GM19467 (cell line): Measurements from ENCODE around the gene NUP133.
"Not testable (repeated sequence)": the region's sequence is repeated elsewhere in the genome, so short reads cannot be mapped to it uniquely, and the experiment has no call there.

Experiments used
- ATAC-seq: cut with Tn5 transposase; IDR thresholded peaks from one replicate; pipeline ENCODE4 v1.9.1; 2021; ENCODE audit warnings: mild to moderate bottlenecking, moderate library complexity; ENCODE audit not compliant: unreplicated experiment

NUP133 gene

DNA sequence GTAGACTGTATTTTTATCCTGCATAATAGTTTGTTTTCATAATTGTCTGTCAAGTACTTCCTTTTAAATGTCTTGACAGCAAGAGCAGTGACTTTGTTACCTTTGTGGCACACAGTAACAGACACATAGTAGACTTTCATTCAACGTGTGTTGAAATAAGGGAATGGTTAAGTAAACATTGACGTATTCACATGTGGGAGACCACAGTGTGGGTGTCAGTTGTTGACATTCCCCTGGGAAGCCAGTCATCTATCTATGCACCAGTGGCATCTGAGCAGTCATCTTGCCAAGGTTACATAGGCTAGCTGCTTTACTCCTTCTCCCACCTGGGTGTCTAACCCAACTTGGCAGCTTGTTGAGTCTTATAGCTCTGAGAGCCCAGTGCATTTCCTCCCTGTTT is 1.4 kb upstream of the NUP133 start:
- ATAC-seq: no peak

DNA sequence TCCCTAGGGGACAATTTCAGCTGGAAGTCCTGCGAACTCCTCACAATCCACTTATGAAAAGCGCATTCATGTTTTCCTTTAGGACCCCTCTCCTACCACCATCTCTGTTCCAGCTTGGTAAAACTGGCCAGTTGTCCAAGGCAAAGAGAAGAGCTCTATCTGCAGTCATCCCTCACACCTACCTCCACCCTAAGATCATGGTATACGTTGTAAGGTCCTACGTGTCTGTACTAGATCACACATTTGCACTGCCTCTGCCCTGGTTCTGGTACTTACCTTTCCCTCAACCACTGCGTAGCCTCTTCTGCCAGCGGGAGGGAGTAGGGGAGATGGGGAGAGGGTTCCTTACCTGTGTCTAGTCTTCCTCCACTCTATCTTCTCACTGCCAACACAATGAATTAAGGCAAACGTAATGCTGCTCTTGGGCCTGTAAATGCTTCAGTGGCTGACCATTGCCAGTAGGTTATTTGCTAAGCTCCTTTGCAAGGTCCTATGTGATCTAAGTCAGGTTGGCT is 739 bp upstream of the NUP133 start:
- ATAC-seq: no peak

DNA sequence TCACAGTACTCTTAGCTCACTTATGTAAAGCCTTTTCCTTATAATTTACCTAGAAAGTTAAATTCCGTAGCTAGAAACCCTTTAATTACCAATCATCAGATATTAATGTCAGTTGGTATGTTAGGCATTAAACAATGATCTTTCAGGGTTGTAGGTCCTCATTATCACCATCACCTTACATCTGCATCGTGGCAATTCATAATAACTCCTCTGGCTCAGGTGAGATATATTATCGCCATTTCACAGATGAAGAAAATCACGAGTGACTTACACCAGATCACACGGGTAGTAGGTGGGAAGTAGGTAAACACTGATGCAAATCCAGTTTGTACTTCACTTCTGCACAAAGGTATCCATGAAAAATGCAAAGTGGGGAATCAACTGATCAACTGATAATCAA is 639 bp downstream of the NUP133 start:
- ATAC-seq: no peak

DNA sequence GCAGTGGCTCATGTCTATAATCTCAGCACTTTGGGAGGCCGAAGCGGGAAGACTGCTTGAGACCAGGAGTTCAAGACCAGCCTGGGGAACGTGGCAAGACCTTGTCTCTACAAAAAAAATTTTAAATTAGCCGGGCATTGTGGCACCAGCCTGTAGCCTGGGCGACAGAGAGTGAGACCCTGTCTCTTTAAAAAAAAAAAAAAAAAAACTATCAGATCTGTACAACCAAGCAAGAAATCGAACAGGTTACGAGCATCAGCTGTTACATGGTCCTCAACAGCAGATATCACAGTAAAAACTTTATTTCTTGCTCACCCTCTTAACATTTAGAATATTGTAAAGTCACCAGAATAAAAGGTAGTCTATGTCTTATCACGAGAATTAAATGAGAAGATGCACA is 1.5 kb downstream of the NUP133 start:
- ATAC-seq: no peak

DNA sequence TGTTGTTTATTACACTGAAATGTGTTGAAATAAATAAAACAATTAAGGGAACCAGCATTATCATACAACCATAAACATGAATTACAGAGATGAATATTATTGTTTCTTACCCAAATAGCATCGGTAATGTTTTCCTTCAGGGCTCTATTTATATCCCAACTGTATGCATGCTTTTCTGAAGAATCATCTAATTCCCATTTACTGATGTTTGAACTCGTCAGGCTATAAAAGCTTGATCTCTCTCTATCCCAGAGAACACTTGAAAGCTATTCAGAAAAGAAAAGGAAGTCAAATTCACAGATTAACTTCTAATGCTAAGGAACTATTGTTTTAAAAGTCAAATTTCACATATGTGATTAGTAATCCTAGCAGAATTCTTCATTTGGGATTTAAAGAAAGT is 12.4 kb downstream of the NUP133 start:
- ATAC-seq: no peak

DNA sequence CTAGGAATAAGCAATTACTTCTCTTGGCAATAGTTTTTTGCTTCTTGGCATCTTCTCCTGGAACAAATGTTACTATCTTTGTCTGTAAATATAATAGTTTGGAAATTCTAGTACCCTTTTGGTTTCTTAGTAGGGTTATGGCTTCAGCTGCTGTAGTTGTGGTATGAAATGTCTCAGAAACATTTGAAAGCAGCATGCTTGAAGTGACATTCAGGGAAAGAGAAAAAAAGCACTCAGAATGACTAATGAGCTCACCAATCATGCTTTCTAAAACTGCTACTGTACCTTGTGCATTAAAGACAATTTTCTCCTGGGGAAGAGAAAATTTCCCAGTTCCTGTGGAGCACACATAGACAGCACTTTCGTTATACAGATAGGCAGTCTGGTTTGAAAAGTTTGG is 21.0 kb downstream of the NUP133 start:
- no peak for ATAC-seq

DNA sequence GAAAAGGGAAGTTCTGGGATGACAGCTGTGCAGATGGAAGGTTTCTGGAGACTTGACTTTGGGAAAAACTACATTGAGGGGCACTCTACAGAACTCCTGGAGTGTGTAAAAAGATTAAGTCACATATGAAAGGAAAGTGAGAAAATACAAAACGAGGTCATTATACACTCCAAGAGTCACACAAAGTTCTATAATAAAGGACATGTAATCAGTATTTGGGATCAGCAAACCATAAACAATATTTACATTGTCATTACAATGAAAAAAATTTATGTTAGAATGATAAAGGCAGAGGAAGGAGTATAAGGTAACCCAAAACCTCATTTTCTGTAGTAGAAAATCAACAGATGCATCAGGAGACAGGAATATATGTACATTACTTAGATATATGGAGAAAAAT is 22.8 kb downstream of the NUP133 start:
- ATAC-seq: no peak

DNA sequence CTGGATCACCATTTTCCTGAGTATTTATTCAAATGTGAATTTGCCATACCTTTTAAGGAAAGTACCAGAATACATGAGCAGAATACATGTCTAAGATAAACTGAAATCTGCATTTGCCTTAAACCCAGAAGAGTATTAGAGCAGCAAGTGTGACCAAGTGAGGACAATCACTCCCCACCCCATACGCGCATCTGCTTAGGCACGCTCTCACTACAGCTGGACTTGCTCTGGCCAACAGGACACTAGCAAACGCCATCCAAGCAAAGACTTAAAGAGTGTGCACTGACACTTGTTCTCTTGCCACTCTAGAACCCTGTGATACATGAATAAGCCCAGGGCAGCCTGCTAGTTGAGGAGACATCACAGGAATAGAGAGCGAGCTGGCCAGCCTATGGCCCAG is 25.6 kb downstream of the NUP133 start:
- no peak for ATAC-seq

DNA sequence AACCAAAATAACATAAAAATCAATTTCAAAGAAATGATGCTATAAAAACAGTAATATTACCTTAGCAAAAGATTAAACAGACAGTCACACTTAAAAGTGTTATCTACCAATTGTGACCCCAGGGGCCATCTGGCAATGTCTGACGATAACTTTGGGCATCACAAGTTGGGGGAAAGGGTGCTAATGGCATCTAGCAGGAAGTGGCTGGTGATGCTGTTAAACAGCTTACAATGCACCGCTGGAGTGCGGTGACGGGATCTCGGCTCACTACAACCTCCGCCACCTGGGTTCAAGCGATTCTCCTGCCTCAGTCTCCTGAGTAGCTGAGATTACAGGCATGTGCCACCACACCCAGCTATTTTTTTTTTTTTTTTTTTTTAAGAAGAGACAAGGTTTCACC is 27.6 kb downstream of the NUP133 start:
- ATAC-seq: no peak

DNA sequence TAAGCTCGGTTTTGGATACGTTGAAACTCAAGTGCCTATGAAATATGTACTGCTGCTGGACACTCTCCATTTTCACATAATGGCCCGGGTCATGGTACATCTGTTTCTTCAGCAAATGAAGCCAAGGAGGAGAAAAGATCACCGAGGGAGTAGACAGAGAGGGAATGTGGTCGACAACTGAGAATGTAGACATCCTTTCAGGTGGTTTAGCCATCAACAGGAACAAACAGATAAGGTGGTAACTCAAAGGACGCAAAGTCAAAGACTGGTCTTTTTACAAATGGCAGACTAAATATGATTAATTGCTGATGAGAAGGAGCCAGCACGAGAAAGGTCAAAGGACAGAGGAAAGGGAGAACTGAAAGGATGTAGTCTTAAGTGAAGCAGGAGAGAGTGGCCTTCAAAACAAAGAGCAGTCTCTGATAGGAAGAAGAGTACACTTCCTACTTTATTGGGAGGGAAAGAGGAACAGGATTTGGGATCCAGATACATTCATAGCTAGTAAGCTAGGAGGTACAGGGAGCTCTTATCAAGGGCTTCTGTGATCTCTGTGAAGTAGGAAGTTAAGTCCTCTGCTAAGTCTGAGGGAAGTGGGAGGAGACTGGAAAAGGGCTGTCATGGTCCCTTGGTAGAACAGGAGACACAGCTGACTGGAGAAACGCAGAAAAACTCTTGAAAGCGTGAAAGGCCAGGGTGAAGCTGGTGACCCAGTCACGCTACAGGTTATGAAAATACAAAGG is 28.3 kb downstream of the NUP133 start:
- peak; percentile 73 for ATAC-seq

DNA sequence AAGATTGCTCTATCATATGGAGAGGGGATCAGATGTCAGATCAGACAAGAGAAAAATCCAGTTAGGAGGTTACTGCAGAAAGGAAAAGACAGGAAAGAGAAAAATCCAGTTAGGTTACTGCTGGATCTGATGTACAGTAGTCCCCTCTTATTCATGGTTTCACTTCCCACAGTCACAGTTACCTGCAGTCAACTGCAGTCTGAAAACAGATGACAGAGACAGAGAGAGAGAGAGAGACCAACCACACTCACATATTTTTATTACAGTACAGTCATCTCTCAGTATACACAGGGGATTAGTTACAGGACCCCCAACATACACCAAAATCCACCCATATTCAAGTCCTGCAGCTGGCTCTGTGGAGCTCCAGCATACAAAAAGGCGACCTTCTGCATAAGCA is 29.3 kb downstream of the NUP133 start:
- peak; percentile 56 for ATAC-seq

DNA sequence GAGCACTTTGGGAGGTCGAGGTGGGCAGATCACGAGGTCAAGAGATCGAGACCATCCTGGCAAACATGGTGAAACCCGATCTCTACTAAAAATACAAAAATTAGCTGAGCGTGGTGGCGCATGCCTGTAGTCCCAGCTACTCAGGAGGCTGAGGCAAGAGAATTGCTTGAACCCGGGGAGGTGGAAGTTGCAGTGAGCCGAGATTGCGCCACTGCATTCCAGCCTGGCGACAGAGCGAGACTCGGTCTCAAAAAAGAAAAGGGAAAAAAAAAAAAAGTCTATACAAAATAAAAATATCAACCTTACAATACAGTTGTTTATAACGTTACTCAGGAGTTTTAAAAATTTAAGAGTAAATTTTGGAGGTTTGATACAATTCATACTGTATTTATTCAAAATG is 32.3 kb downstream of the NUP133 start:
- not testable (repeated sequence) for ATAC-seq

DNA sequence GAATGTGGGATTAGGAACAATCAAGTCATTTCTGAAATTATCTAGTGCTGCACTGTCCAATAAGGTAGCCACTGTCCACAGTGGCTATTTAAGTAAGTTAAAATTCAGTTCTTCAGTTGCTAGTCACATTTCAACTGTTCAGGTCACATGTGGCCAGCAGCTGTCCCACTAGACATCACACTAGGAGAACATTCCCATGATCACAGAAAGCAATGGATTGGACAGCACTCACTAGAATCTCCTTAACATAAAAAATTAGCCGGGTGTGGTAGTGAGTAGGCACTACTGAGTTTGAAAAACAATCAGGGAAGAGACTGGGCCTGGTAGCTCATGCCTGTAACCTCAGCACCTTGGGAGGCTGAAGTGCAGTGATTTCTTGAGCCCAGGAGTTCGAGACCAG is 33.6 kb downstream of the NUP133 start:
- ATAC-seq: no peak

DNA sequence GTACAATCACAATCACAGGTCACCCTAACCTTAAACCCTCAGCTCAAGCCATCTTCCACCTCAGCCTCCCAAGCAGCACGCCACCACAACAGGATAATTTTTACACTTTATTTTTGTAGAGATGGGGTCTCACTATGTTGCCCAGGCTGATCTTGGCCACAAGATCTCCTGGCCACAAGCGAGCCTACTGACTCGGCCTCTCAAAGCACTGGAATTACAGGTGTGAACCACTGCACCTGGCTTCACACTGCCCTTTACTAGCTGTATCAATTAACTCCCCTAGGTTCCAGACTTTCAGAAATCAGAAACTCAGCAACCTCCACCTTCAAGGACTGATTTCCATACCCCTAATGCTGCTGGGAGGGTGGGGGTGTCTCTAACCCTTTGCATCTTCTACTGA is 37.0 kb downstream of the NUP133 start:
- ATAC-seq: no peak

DNA sequence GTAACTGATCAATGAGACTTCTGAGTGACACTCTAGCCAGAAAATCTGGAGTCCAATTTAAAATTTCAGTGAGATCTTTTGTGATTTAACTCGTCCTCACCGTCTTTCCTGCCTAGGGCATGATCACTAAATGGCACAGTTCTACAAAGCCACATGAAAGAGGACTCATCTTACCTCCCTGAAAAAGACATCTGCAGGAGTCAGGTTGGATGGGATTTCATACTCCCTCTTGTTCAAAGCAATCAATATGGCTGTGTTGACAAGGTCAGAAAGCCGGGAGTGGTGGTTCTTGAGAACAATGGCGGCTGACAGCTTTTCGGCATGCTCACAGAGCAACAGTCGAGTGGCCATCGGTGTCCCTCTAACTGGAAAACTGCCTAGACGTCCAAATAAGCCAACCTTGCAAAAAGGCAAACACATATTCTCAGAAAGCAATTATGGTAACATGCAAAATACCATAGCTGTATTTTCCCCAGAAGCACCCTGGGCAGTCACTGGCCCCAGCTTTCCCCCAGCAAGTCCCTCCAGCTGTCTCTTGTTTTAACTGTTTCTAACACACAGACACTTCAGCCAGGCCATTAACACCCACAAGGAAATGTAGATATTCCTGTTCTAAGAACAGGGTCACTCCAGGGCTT is 37.6 kb downstream of the NUP133 start:
- ATAC-seq: no peak

DNA sequence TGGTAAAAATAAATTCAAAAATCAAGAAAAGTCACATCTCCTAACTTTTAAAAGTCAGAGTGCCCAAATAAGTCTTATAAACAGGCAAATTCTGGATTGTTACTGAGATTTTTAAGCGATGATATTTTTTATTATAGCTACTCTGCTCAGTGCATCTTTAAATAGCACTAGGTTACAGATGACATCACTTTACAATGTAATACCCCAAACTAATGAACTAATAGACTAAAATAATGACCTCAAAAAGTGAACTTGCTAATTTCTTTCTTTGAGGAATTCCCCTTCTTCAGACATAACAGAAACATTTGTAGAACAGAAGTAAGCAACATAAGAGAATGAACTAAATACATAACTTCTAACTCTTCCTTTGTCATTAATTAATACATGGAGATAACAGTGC is 41.3 kb downstream of the NUP133 start:
- ATAC-seq: no peak

DNA sequence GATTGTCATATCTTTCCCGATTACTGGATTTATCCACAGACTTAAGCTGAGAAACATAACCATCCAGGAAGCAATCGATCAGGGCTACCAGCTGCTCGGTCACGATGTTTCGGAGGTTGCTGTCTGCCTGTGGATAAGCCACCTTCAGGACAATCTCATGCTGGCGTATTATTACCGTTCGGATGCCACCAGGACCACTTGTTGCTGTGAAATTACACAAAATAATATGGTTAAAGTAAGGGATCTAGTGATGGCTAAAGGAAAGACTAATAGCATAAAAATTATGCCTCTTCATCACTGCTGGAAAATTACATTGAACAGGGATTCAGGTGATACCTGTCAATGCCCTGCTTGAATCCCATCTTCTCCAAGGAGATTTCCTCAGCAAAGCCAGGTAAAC is 43.5 kb downstream of the NUP133 start:
- ATAC-seq: no peak

DNA sequence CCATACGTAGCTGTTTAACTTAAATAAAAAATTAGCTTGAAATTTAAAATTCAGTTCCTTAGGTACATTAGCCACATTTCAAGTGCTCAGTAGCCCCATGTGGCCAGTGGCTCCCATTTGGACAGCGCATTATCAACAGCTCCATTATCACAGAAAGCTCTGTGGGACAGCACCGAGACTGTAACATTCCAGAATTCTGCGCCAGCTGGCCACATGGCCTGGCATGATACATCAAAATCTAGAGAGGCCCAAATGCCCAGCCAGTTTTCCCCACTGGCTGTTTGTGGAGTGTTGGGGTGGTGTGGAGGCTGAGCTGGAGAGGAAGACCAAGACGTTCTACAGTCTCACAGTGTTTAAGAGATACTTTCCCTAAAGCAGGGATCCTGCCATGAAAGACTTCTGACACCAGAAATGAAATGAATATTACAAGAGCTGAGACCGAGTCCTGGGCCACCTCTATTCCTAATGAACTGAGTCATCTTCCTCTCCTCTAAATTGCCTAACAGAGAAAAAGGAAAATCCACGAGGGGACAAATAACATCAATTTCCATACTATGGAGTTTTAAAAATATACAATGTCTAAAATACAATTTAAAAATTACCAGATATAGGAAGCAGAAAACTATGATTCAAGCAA is 47.0 kb downstream of the NUP133 start:
- ATAC-seq: no peak

DNA sequence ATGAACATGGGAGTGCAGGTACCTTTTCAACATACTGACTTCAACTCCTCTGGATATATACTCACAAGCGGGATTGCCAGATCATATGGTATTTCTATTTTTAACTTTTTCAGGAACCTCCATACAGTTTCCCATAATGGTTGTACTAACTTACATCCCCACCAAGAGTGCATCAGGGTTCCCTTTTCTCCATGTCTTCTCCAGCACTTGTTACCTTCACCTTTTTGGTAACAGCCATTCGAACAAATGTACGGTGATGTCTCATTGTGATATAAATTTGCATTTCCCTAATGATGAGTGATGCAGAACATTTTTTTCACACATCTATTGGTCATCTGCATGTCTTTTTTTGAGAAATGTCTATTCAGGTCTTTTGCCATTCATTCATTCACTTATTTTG is 48.3 kb downstream of the NUP133 start:
- ATAC-seq: no peak

DNA sequence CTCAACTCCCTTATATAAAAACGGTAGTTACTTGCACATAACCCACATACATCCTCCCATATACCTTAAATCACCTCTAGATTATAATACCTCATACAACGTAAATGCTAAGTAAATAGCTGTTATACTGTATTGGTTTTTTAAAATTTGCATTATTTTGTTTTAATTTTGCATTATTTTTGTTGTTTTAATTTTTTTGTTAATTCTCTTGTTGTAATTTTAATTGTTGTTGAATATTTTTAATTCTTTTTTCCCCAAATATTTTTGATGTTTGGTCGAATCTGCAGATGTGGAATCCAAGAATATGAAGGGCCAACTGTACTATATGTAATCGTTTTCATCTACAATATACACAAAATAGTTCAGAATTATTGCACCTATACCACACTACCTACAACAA is 50.7 kb downstream of the NUP133 start:
- no peak for ATAC-seq

DNA sequence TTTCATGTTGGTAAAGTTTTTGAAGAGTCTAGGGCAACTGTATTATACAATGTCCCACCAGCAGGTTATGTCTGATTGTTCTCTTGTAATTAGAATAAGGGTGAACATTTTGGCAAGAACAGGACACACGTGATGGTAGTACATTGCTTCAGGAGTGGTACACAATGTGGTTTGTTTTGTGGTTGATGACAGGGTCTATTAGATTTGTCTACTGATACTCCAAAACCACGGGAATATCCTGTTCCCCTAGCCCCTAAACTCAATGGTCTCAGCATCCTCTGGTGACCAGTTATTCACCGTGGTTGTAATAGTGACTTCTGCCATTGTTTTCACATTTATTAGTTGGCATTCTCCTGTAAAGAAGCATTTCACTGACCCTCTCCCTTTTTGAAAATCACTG is 52.1 kb downstream of the NUP133 start:
- ATAC-seq: no peak

DNA sequence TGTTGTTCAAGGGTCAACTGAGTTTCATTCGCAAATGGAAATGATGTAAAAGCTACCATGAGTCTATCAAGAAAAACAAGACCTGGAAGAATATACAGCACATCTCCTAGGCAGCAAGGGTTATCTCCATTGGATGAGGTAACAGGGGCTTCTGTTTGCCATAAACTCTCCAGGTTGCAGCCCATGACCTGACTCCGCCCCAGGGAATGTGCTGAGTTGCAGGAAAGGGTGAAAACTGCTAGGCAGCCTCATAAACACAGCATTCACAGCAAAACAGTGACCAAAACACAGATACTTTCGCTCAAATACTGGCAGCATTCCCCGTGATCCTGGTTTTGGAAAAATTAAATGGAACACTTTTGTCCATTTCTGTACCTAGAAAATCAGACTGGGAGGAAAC is 54.1 kb downstream of the NUP133 start:
- no peak for ATAC-seq
